HG02938 (cell line): ENCODE measurements around the gene NAP1L5.

Experiments used
- ATAC-seq: cut with Tn5 transposase; IDR thresholded peaks from one replicate; pipeline ENCODE4 v1.9.1; 2021; ENCODE audit warnings: mild to moderate bottlenecking, moderate library complexity; ENCODE audit not compliant: unreplicated experiment

Gene NAP1L5

DNA sequence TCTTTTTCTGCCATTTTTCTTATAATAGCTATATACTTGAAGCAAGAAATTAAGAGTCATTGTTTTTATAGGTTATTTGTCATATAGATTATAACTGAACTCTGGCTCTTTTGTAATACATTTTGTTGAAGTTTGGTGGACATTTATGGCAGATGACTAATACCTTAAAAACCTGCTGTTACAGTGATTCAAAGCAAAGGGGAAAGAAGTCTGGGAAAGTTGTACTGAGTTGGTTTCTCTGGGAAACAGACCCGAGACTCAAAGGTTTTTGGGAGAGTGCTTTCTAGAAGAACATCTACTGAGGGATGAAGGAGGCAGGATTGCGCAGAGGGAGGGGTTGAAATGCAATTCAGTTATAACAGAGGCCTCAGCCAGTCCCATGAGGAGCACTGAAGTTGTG lies 35.9 kb downstream of the NAP1L5 start:
- no peak for ATAC-seq

DNA sequence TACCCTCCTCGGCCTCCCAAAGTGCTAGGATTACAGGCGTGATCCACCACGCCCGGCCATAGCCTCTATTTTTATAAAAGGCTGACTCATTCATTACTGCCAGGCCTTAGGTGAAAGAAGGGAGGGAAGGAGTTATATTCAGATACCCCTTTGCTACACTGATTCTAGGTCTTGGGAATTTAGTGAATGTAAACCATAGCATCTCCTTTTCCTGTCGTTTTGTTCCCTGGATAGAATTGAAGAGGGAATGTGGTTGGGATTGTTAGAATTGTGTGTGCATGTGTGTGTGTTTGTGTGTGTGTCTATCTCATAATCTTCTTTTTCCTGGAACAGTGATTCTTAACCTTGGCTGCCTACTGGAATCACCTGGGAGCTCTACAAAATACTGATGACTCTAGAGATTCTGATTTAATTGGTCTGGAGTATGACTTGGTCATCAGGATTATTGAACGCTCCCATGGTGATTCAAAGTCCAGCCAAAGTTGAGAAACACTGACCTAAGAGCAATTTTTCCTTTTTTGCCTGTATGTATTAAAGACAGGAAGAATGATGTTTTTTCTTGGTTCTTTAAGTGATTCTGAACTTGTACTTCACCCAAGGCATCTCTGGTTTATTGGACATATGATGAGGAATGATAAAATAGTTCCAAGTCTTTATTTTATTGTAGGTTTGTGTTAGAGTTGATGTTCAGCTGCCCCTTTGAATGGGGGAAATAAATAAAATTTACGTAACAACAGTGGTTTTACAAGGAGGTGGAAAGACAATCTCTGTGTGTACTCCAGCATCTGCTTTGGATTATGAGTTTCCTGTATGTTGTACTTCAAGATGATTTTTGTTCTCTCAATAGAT lies 37.0 kb downstream of the NAP1L5 start:
- no peak for ATAC-seq

DNA sequence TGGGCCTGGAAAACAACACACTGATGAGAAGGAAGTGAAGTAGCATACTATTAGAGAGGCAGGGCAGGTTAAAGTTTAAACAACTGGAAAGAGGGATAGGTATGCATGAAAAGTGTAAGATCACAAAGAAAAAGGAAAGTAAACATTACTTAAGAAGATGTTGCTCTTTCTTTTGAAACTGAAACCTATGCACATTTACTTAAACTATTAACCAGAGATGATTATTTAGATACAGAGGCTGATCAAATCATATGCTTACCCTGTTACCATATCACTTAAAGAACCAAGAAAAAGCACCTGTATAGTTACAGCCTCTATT lies 37.8 kb downstream of the NAP1L5 start:
- ATAC-seq: no peak

DNA sequence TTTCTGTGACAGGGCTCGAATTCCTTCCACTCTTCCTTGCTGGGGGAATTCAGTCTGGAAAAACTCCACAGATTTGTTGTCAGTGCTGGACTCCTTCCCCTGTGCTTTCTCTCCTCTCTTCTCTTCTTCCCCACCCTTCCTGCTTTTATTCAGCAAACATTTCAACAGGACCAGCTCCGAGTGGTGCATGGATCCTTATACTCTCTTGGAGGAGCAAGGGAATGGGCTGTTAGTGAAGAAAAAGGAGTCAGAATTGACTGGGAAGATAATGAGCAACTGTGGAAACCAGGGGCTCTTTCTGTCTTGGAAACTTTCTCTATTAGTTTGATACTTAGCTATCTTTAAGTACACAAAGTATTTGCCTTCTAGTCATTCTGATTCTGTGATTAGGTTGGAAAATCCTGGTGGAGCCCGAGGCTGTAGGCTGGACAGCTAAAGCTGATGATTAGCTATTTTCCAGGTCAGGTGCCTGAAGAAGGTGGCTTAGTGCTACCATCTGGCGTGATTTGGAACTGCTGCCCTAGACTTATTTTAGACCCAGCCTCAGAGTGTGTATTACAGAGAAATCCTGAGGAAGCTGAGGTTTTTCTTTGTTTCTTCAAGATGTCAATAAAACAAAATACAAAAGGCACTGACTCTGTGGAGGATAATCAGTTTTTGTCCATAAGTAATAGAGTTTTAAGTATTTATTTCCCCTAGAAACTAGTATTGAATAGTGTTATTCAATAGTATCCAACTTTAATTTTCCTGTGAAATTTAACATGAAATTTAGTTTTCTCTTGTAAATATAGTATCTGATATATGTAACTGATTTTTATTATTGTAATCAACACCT lies 38.4 kb downstream of the NAP1L5 start:
- ATAC-seq: peak; percentile 85

DNA sequence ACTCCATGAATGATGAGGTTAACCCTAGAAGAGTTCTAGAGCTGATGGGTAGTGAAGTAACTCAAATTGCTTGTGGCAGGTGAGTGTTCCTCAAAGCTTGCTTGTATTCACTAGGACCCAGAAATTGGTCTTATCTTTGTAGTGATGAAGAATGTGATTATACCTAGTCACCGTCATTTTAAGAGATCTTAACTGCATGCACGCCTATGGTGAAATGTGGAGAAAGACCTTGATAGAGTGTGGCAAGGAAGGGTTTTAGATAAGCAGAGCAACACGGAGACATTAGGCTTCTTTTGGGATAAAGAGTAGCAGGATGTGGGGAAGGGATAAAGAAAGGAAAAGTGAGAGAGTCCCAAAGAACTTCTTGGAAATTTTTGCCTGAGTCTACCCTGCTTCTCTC lies 42.4 kb downstream of the NAP1L5 start:
- no peak for ATAC-seq

DNA sequence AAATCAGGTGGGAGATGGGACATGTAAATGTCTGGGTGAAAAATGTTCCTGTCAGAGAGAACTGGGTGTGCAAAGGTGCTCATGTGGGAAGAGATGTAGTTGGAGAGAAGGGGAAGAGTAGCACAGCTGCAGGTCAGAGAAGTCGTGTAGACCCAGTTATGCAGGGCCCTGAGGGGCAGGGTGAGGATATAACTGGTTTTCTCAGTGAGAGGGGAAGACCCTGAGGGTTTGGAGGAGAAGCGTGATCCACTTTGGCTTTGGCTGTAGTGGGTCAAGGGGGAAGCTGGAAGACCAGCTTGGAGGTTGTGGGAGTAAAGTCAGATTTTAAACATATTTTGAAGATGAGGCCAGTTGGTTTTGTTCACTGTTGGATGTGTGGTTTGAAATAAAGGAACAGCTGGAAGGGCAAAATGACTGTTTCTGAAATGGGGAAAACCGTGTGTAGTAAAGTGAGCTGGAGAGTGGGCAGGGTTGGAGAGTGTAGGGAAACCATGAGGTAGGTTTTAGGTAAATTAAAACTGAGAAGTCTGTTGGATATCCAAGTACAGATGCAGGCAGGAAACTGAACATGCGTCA lies 44.2 kb downstream of the NAP1L5 start:
- ATAC-seq: no peak

DNA sequence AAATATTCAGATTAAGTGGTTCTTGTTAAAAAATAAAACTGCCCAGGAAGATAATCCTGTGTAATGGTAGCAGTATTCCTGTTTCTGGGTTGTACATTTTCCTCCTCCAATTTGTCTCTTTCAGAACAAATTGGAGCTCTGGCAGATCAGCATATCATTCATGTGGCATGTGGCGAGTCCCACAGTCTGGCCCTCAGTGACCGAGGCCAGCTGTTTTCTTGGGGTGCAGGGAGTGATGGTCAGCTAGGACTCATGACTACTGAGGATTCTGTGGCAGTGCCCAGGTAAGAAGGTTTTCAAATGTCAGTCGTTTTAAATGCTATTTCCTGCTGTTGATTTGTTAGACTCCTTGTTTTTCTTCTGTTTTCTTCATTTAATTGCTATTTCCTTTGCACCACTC lies 47.9 kb downstream of the NAP1L5 start:
- ATAC-seq: no peak

DNA sequence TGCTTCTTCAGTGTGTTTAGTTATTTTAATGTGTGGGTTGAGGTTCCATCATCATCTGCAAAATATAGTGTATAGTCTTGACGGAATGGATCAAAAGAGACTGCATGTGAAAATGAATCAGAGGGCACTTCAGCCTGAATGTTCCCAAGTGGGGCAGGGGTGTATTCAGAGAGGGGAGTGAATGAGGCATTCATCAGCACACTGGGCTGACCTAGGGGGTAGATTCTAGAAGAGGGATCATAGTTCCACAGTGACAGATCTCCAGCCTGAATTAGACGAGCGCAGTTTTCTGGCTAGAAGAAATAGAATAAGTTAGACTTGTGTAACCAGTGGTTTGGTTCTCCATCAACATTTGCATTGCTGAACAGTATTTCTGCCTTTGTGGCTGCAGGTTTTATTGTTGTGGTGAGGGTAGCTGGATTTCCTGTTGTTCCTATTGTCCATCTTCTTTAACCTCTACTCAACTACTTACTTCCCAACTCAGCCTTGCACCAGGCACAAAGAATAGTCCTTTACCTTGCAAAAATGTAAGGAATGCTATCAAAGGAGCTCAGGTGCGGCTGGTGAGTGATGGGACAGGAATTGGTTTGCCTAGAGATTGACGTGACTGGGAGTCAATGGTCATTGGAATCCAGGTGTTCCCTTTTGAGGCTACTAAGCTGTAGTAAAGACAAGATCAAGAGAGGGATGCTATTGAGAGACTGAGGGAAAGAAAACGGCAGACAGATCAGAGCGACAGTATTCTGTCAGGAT lies 50.9 kb downstream of the NAP1L5 start:
- ATAC-seq: no peak

DNA sequence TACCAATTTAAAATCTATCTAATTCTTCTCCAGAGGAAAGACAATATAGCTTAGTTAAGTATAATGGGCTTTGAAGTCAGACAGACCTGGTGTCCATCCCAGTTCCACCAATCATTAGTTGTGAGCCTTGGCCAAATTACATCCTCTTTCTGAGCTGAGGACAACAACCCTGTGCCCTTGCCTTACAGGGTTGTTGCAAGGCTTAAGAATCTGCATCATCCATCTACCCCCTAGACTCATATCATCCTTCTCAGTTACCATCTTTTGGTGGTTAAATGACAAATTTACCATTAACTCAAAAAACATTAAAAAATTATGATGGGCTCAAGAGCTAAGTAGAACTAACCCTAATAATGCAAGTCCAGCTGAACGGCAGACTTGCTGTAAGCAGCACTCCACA lies 51.6 kb downstream of the NAP1L5 start:
- ATAC-seq: no peak
